ENCODE data around the gene ADAMTS2.

The ADAMTS2 gene

DNA sequence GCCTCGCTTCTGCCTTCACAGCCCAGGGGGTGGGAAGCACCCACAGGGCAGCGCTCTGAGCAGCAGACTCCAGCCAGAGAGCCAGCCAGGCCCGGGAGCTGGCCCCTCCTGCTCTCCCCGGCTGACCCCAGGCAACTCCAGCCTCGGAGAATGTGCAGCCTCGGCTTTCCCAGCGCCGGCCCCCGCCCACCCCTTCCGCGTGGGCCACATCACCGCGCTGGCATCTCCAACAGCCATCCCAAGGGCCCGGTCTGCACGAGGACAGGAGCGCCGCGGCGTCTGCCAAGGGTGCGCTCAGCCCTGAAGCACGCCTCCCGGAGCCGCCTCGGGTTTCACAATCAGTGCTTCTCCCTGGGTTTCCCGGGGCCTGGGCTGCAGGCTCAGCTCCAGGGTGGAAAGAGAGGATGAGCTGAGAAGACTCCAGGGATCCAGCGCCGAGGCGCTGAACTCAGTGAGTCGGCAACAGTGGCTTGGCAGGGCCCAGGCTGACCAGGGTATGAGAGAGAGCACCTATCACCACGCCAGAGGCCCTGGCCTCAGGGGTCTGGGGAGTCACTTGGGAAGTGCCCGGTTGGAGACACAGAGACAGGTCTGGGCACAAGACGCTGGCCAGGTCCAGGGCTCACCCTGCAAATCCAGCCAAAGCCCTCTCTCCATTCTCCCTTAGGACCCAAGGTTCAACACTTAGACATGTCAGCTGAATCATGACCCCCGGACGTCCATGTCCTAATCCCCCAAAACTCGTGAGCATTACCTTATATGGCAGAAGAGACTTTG lies 79.6 kb downstream of the ADAMTS2 start:
- Histone ChIP-seq H3K4me3 (ENCODE audit: low read depth, low read length) (no peak overlapping the region), H3K27me3 (ENCODE audit: control insufficient read depth, insufficient read depth, low read length) (no peaks in the 10 kb centered on the region), H3K9ac (ENCODE audit: low read depth, low read length) (no peak overlapping the region), H3K9me3 (ENCODE audit: control insufficient read depth, insufficient read depth, low read length) (no peaks in the 10 kb centered on the region), H3K36me3 (ENCODE audit: control insufficient read depth, insufficient read depth, low read length) (no peaks in the 10 kb centered on the region), H3K4me1 (ENCODE audit: control insufficient read depth, insufficient read depth, low read length) (no peaks in the 10 kb centered on the region)

DNA sequence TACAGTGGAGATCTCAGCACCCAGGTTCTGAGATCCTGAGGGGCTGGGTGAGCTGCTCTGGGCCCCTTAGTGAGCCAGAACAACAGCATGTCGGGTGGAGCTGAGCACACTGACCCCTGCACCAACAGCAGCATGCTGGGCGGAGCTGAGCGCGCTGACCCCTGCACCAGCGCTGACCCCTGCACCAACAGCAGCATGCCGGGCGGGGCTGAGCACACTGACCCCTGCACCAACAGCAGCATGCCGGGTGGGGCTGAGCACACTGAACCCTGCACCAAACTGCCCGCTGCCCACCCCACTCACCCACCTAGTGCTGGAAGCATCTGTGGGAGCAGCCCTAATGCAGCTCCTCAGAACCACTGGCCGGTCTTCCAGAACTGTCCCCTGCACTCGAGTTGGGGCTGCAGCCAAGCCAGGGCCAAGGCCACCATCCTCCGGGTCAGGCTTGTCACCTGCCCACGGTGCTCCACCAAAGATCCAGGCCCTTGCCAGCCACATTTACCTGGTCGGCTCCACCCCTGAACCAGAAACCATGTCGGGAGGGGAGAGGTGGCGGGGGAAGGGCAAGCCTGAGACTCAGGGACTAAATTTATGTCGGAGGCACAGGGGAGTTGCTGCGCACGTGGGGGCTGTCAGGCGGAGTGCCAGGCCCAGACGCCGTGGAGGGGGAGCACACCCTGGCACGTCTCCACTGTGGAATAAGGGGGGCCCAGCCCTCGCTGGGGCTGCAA lies 80.3 kb downstream of the ADAMTS2 start:
- no peak overlapping the region for H3K4me3 ChIP-seq (ENCODE audit: low read depth, low read length)
- H3K4me1 ChIP-seq (ENCODE audit: control insufficient read depth, insufficient read depth, low read length): no peaks in the 10 kb centered on the region
- H3K9me3 ChIP-seq (ENCODE audit: control insufficient read depth, insufficient read depth, low read length): no peaks in the 10 kb centered on the region

DNA sequence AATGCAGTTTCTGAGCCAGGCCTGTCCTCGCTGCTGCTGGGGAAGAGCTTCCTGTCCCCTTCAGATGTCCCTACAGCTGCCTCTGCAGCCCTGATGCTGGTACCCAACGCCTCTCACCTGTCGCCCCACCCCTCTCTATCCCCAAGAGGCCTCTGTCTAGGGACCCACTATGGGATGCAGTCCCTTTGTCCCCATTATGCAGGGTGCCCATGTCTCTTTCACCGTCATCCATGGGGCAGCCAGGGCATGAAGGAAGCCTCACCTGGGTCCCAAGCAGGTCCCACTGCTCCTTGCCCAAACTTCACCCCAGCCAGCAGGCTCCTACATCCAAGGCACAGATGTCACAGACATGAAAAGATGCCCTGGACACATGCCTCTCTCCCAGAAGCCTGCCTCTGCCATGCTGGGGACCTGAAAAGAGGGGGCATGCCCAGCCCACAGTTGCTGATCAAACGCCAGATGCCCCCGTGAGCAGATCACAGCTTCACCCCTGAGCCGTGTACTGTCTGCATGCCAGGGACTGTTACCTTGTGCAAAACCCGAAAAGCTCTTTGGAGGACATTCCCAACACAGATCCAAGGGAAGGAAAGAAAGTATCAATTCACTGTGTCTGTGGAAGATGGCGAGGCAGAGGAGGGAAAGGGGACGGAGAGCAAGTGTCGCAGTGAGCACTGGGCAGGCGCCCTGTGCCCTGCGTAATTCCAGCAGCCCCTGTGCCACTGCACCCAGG lies 81.0 kb downstream of the ADAMTS2 start:
- Histone ChIP-seq H3K27me3 (ENCODE audit: control insufficient read depth, insufficient read depth, low read length) (no peaks in the 10 kb centered on the region), H3K4me1 (ENCODE audit: control insufficient read depth, insufficient read depth, low read length) (no peaks in the 10 kb centered on the region), H3K4me3 (ENCODE audit: low read depth, low read length) (no peak overlapping the region), H3K9me3 (ENCODE audit: control insufficient read depth, insufficient read depth, low read length) (no peaks in the 10 kb centered on the region), H3K36me3 (ENCODE audit: control insufficient read depth, insufficient read depth, low read length) (no peaks in the 10 kb centered on the region), H3K9ac (ENCODE audit: low read depth, low read length) (no peak overlapping the region)

More for the DNA sequence above, 80.3 kb downstream of the ADAMTS2 start:
- Histone ChIP-seq H3K9ac (ENCODE audit: low read depth, low read length) (no peak overlapping the region), H3K27me3 (ENCODE audit: control insufficient read depth, insufficient read depth, low read length) (no peaks in the 10 kb centered on the region), H3K36me3 (ENCODE audit: control insufficient read depth, insufficient read depth, low read length) (no peaks in the 10 kb centered on the region)

DNA sequence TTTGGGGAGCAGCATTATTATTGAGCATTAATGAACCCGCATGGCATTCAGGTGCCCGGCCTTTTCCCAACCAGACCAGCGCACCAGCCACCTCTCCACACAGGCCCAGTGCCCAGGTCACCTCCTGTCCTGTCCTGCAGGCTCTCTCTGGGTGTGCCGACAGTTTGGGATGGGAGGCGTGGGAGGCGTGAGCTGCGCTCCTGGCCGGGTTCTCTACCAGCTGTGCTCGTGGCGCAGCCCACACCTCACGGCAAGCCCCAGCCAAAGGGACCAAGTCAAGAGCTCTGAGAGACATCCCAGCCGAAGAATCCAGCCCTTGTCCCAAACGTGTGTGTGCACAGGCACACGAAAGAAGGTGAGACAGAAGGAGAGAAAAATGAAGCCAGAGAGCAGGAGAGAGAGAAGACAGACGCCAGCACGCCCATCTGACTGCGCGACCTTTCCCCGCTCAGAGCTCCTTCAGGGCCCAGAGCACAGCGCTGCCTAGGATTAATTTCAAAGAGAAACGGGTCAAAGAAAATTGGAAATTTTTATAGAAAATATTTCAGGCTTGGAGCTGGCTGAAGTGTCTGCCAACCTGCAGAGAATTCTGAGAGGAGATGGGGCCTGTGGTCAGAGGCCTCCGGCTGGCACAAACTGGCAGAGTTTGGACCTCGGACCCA lies 81.7 kb downstream of the ADAMTS2 start:
- no peaks in the 10 kb centered on the region for H3K27me3 ChIP-seq (ENCODE audit: control insufficient read depth, insufficient read depth, low read length)
- H3K4me3 ChIP-seq (ENCODE audit: low read depth, low read length): no peak overlapping the region
- no peaks in the 10 kb centered on the region for H3K36me3 ChIP-seq (ENCODE audit: control insufficient read depth, insufficient read depth, low read length)
- no peaks in the 10 kb centered on the region for H3K9me3 ChIP-seq (ENCODE audit: control insufficient read depth, insufficient read depth, low read length)
- H3K4me1 ChIP-seq (ENCODE audit: control insufficient read depth, insufficient read depth, low read length): no peaks in the 10 kb centered on the region
- H3K9ac ChIP-seq (ENCODE audit: low read depth, low read length): no peak overlapping the region

DNA sequence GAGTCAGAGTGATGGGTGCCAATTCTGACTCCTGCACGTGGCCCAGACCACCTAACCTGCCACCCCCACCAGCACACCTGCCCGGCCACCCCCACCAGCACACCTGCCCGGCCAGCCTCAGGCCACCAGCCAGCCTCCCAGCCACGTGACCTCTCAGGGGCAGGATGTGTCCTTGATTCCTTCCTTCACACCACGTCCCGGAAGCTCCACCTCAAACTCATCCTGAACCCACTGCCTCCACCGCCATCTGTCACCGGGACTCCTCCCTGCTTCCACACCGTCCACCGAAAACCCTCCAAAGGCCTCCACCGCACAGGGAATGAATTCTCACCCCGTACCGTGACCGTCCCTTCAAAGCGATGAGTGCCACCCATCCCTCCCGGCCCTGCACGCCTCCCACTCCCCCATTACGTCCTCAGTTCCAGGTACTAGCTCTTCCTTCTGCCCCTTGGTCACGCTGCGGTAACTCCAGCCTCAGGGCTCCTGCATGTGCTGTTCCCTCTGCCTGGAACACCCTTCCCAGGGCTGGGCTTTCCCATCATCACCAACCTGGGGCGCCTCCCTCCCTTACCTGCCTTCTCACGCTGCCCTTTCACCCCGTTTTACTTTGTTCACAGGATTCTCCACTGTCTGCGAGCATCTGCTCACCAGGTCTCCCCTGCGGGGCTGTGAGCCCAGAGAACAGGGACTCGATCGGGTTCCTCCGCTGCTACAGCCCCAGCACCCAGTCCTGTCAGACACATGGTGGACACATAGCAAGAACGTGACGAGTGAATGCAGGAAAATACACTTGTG lies 82.9 kb downstream of the ADAMTS2 start:
- Histone ChIP-seq H3K4me3 (ENCODE audit: low read depth, low read length) (no peak overlapping the region), H3K27me3 (ENCODE audit: control insufficient read depth, insufficient read depth, low read length) (no peaks in the 10 kb centered on the region), H3K9me3 (ENCODE audit: control insufficient read depth, insufficient read depth, low read length) (no peaks in the 10 kb centered on the region), H3K9ac (ENCODE audit: low read depth, low read length) (no peak overlapping the region), H3K4me1 (ENCODE audit: control insufficient read depth, insufficient read depth, low read length) (no peaks in the 10 kb centered on the region), H3K36me3 (ENCODE audit: control insufficient read depth, insufficient read depth, low read length) (no peaks in the 10 kb centered on the region)

DNA sequence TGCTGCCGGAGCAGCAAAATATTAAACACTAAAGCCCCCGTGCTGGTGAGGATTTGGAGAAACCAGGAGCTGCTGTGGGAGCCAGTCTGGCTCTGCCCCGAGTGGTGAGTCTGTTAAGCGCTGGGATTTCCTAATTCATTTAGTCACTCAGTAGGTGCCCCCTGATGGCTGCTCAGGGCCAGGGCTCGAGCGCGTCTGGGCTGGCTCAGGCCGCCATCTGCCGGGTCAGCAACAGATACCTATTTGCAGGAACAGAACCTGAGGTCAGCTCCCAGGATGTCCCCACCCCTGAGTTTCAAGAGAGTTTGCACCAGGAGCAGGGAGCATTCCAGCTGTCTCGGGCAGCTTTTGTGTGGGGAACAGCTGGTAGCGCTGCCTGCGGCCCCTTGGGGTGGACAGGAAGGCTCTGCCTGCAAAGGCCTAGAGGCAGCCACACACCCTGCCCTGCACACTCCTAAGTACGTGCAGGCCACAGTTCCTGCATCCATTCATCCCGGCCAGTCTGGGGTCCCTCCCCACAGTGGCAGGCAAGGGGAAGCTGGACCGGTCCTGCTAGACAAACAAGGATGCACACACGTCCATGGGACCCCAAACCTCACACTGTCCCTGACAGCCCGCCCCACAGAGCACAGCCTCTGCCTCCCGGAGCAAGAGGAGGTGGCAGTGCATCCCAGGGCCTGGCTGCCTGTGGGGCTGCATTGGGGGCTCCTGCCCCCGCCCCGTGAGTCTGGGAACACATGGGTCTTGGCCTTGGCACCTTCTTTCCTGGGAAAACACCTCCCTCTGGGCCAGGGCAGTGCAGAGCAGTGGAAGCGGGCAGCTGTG lies 83.7 kb downstream of the ADAMTS2 start:
- H3K9me3 ChIP-seq (ENCODE audit: control insufficient read depth, insufficient read depth, low read length): no peaks in the 10 kb centered on the region
- H3K4me3 ChIP-seq (ENCODE audit: low read depth, low read length): no peak overlapping the region
- H3K4me1 ChIP-seq (ENCODE audit: control insufficient read depth, insufficient read depth, low read length): no peaks in the 10 kb centered on the region
- no peaks in the 10 kb centered on the region for H3K27me3 ChIP-seq (ENCODE audit: control insufficient read depth, insufficient read depth, low read length)
- no peak overlapping the region for H3K9ac ChIP-seq (ENCODE audit: low read depth, low read length)
- H3K36me3 ChIP-seq (ENCODE audit: control insufficient read depth, insufficient read depth, low read length): no peaks in the 10 kb centered on the region

DNA sequence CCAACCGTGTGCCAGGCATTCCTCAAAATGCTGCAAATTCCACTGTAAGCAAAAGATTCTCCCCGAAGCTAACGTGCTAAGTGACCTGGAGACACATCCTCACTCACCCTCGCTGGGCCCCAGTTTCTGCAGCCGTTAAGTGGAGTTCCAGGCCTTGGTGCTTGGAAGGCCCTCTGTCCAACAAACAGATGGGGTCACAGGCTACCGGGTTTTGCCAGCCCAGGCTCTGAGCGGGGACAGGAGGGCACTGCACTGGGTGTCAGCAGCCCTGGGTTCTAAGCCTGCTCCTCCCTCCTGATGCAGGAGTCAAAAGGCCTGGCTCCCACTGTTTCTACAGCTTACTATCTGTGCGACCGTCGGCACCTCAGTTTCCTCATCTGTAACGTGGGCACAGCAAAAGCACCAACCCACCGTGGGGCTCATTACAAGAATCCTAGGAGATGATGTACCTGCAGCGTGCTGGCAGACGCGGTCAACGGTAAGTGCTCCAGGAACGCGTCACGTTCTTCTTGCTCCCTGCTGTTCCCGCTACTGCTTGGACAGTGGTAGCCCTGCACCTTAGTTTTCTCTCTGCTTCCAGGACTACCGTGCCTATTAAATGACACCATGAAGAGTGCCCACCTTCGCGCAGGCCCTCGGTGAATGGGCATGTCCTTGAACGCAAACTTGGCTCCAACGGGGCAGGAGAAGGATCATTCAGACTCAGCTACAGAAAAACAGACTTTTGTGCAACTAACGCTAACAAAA lies 84.8 kb downstream of the ADAMTS2 start:
- H3K36me3 ChIP-seq (ENCODE audit: control insufficient read depth, insufficient read depth, low read length): no peaks in the 10 kb centered on the region
- H3K27me3 ChIP-seq (ENCODE audit: control insufficient read depth, insufficient read depth, low read length): no peaks in the 10 kb centered on the region
- H3K9me3 ChIP-seq (ENCODE audit: control insufficient read depth, insufficient read depth, low read length): no peaks in the 10 kb centered on the region
- H3K9ac ChIP-seq (ENCODE audit: low read depth, low read length): no peak overlapping the region
- no peak overlapping the region for H3K4me3 ChIP-seq (ENCODE audit: low read depth, low read length)
- no peaks in the 10 kb centered on the region for H3K4me1 ChIP-seq (ENCODE audit: control insufficient read depth, insufficient read depth, low read length)

DNA sequence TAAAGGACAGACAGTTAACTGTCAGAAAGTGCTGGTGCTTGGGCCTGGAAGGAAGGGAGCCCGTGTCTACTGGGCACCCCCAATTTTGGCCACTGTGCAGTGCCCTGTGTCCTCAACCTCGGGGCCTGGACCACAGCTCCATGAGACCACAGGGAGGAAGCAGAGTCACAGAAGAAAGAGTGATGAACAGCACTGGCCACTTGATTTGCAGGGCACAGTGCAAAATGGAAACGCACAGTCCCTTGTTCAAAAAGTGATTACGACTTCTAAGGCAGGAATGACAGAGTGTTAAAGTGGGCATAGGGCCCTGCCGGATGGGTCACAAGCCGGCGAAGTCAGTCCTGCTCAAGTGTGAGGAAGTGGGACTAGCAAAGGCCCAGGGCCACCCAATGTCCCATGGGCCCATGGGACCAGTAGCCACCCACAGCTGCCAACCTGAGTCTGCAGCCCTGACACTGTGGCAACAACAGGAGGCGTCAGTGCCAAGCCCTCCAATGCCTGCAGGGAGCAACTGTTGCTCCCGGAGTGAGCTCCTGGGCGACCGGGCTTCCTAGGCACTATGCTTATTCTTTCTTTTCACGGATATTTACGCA lies 85.4 kb downstream of the ADAMTS2 start:
- Histone ChIP-seq H3K9me3 (ENCODE audit: control insufficient read depth, insufficient read depth, low read length) (no peaks in the 10 kb centered on the region), H3K36me3 (ENCODE audit: control insufficient read depth, insufficient read depth, low read length) (no peaks in the 10 kb centered on the region), H3K9ac (ENCODE audit: low read depth, low read length) (no peak overlapping the region), H3K4me3 (ENCODE audit: low read depth, low read length) (no peak overlapping the region), H3K4me1 (ENCODE audit: control insufficient read depth, insufficient read depth, low read length) (no peaks in the 10 kb centered on the region), H3K27me3 (ENCODE audit: control insufficient read depth, insufficient read depth, low read length) (no peaks in the 10 kb centered on the region)

DNA sequence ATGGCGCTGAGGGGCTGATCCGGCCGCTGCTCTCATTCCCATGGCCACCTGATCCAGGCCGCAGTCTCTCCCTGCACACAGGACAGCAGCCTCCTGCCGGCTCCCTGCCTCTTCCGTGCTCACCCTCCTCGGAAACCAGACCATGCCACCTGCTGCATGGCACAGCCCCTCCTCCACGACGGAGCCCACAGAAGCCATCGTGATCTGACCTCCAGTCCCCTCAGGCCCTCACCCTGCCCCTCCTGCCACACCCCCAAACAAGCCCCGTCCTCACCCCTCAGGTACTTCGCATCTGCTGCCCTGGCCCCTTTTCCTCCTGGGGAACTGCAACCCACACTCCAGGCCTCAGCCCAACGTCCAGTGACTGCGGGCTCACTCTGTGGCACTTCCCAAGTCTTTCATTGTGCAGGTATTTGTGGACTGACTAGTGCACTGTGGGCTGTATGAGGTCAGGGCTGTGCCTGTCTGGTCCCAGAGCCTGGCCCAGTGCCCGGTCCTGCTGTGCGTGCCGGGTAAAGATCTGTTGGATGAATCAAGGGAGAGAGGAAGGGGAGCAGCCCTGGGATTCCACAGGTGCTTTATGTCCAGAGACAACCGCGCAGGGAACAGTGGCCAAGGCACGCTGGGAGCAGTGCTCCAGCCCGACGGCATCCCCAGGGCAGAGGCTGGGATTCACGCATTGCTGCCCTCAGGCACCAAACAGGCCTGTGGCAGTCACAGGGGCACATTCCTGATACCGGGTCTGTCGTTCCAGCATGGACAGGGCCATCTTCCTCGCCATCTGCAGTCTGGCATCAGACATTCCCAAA lies 86.1 kb downstream of the ADAMTS2 start:
- Histone ChIP-seq H3K36me3 (ENCODE audit: control insufficient read depth, insufficient read depth, low read length) (no peaks in the 10 kb centered on the region), H3K9ac (ENCODE audit: low read depth, low read length) (no peak overlapping the region), H3K4me3 (ENCODE audit: low read depth, low read length) (no peak overlapping the region), H3K4me1 (ENCODE audit: control insufficient read depth, insufficient read depth, low read length) (no peaks in the 10 kb centered on the region), H3K27me3 (ENCODE audit: control insufficient read depth, insufficient read depth, low read length) (no peaks in the 10 kb centered on the region), H3K9me3 (ENCODE audit: control insufficient read depth, insufficient read depth, low read length) (no peaks in the 10 kb centered on the region)
